ENCODE results near the gene DEFB118.

DNA sequence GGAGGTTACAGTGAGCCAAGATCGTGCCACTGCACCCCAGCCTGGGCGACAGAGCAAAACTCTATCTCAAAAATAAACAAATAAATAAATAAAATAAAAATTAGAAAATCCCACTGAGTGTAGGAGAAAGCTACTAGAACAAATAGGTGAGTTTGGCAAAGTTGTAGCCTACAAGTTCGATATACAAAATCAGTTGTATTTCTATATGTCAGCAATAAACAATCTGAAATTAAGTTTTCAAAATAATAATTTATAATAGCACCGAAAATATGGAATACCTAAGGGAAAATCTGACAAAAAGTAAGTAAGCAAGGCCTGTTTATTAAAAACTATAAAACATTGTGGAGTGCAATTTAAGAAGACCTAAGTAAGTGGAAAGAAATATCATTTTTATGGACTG lies 5.1 kb upstream of the DEFB118 start:
- TF ChIP-seq, protein P1, sequence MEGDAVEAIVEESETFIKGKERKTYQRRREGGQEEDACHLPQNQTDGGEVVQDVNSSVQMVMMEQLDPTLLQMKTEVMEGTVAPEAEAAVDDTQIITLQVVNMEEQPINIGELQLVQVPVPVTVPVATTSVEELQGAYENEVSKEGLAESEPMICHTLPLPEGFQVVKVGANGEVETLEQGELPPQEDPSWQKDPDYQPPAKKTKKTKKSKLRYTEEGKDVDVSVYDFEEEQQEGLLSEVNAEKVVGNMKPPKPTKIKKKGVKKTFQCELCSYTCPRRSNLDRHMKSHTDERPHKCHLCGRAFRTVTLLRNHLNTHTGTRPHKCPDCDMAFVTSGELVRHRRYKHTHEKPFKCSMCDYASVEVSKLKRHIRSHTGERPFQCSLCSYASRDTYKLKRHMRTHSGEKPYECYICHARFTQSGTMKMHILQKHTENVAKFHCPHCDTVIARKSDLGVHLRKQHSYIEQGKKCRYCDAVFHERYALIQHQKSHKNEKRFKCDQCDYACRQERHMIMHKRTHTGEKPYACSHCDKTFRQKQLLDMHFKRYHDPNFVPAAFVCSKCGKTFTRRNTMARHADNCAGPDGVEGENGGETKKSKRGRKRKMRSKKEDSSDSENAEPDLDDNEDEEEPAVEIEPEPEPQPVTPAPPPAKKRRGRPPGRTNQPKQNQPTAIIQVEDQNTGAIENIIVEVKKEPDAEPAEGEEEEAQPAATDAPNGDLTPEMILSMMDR (IDR thresholded peaks at IDR 0.05) = no peak
- TF ChIP-seq EP300 (IDR thresholded peaks at IDR 0.05) (no peak), POLR2A (IDR thresholded peaks at IDR 0.05) (no peak), POLR2AphosphoS5 (IDR thresholded peaks at IDR 0.05) (no peak)
